T-helper 17 cell (primary cell): Measurements from ENCODE around the gene AFTPH. TPM values are rescaled to one million over a fixed set of nuclear protein-coding genes. Genes with fewer than 3 reads are reported as not detected.

Experiments
- ATAC-seq: fragments of 150-1000 bp; cut with Tn5 transposase; 2 replicates; pipeline ENCODE4 v1.10.0; 2021; ENCODE audit warnings: mild to moderate bottlenecking, moderate library complexity
- DNase-seq, 3 donors: peaks; one replicate each; pipeline versions ENCODE4 v3.0.0 to v3.0.0-alpha.2; 2020 to 2021
- H3K9me3 ChIP-seq: one replicate; pipeline ENCODE4 v1.7.0; 2013; ENCODE audit warnings: low read length, mild to moderate bottlenecking; ENCODE audit not compliant: control insufficient read depth, poor library complexity, severe bottlenecking
- H3K27ac Mint-ChIP-seq: one replicate; pipeline ENCODE4 v1.8.0; 2022; ENCODE audit warnings: mild to moderate bottlenecking, moderate library complexity, mixed read lengths
- H3K27me3 Mint-ChIP-seq: one replicate; pipeline ENCODE4 v1.8.0; 2022; ENCODE audit warnings: mixed read lengths
- H3K36me3 Mint-ChIP-seq: one replicate; pipeline ENCODE4 v1.8.0; 2022; ENCODE audit warnings: low read depth, mixed read lengths
- H3K4me1 Mint-ChIP-seq: one replicate; pipeline ENCODE4 v1.8.0; 2022; ENCODE audit warnings: mild to moderate bottlenecking, mixed read lengths
- H3K4me3 Mint-ChIP-seq: one replicate; pipeline ENCODE4 v1.8.0; 2022; ENCODE audit warnings: mild to moderate bottlenecking, moderate library complexity, mixed read lengths
- total RNA-seq, 4 donors: library from RNA in 2 of 4; stranded (reverse) in 2 of 4; gene quantifications; one replicate each; pipeline ENCODE4 v1.2.3 and lab custom pipeline; 2022 to 2026

AFTPH gene
- total RNA-seq, 2 donors from 2014 or later = 33.2 to 34.8 TPM

DNA sequence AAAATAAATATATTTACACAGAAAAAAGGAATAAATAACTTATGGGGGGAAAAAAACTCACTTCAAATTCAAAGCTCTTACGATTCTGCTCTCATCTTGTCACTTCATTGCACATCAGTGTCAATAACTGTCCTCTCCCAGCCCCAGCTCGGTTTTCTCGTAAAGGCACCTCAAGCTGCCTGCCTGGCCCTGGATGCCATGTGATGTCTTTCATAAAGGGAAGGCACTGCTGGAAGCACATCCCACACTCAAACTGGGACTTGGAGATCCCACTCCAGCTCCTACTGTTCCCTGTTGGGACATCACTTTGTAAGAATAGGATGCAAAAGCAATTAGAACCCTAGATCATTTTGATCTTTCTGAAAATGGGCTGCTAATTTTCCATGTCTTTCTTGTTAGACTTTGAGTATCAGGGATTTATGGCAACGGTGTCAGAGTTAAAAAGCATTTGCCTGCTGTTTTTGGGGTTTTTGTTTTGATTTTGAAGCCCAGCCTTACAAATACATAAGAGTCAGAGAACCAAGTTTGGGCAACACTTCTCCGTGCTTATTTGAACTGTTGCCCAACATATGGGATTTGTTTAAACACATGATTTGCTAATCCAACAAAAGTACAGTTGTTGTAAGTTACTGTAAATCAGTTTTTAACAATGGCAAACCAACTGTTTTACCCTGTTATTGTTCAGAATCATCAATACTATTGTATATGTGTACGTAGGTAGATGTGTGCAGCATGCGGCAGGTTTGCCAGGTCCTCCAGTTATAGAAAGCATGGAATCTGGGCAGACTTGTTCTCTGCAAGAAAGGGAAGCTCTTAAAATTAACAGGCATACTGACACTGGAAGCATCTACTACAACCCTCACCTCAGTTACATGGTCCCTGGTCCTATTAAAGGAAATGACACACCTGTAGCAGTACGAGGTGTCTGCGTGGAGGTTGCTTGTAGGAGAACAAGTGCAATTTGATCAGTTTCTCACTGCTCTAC lies 109.0 kb downstream of the AFTPH start:
- DNase-seq = no peak
- Mint-ChIP-seq H3K27ac (peak overlapping the region; percentile 14), H3K4me1 (peaks cover 35% of the 10 kb centered on the region), H3K36me3 (peaks cover 14% of the 10 kb centered on the region), H3K27me3 (no peaks in the 10 kb centered on the region), H3K4me3 (no peak overlapping the region)
- no peak for ATAC-seq
- H3K9me3 ChIP-seq = no peaks in the 10 kb centered on the region

DNA sequence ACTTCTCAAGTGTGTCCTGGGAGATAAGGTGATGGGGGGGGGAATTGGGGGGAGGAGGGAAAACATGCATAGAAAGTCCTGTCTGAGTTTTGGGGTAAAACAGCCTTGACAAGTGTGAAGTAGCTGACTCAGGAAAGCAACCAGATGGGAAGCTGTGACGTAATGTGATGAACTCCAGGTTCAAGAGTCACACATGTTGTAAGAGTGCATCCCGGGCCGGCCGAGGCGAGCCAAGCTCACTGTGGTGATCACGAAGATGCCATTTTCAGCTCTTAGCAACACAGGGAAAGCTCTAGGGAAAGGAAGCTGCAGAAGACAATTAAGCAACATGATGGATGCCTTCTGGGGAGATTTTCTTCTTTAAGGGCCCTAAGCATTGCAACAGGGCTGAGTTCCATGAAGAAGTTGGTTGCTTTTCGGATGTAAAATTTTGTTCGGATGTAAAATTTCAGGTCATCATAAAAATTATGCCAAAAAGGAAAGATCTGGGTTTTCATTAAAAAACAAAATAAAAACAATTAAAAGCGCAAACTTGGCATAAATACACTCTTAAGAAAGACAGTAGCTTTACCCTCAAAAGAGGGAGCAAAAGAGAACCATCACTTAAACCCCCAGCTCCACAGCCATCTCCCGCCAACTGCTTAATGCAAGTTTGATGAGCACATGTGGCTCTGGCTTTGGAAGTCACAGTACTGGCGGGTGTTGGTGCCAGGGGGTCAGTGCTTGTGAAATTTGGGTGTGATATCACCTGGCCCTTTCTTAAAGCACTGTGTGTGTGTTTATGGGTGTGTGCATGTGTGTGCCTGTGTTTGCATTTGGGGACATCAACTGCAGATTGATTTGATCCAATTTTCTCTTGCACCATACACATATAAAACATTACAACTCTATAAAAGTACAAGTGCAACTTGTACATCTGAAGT lies 110.5 kb downstream of the AFTPH start:
- peaks cover 38% of the 10 kb centered on the region for H3K4me1 Mint-ChIP-seq
- no peaks in the 10 kb centered on the region for H3K9me3 ChIP-seq
- H3K4me3 Mint-ChIP-seq = no peak overlapping the region
- DNase-seq (no peak), ATAC-seq (no peak)
- H3K27ac Mint-ChIP-seq = no peak overlapping the region
- H3K27me3 Mint-ChIP-seq = no peaks in the 10 kb centered on the region
- peaks cover 14% of the 10 kb centered on the region for H3K36me3 Mint-ChIP-seq

DNA sequence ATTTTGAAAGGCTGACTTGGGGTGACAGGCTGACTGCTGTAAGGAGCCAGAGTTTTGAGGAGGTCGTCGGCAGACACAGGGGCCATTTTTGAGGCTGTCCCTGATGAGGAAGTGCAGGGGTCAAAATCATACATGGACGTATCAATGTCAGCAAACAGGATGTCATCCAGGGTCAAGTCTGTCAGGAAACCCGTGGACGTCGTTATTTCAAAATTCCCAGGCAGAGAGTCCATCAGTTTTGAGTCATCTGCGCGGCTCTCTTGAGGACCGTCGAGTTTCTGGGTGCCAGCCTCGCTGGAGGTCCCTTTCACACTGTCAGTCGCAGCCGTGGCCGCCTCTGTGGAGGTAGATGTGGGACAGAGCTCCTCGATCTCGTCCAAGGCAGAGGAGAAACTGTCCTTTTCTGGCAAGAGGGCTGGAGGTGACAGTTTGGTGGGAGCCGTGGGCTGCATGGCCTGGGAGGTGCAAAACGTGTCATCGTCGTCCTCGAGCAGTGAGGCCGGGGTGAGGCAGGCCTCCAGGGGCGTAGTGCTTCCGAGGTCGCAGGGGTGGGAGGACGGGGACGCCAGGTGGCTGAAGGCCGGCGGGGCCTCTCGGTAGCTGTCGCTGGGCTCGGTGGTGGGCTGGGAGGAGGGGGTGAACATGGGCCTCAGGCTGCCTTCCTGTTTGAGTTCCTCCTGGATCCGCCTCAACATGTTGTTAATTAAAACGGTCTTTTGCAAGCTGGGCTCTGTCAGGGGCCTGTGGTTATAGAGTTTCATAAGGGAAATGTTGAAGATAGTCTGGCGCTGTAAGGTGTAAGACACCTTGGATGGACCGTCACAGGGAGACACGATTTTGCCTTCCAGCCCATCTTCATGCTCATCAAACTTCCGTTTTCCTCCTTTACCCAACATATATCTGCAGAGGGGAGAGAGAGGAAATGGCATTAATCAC lies 112.1 kb downstream of the AFTPH start:
- Mint-ChIP-seq H3K27ac (peak overlapping the region; percentile 32), H3K4me1 (peaks cover 30% of the 10 kb centered on the region)

DNA sequence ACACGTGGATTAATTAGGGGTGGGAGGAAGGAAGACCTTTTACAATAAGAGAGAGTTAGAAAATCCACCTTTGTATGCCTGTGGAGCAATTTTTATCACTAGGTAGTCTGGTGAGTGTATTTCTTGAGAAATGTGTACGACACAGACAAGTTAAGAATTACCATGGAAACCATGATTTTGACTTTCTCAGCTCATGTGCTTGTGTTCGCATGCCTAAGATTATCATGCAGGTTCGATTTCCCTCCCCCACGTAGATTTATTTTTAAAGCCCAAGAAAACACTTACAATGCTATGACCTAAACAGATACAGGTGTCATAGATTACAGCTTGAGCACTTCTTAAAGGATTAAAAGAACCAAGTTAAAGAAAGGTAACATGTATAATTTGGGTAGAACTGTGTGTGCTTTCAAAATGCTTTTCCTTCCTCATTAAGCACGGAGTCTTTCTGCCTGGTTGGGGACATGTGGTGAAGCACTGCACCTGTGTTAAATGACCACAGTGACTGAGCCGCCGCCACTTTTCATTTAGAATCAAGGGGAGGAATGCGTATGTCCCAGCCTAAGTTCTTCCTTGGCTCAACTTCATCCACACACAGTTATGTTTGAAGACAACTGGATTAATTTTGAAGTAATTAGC lies 113.0 kb downstream of the AFTPH start:
- peaks cover 8% of the 10 kb centered on the region for H3K36me3 Mint-ChIP-seq
- peak overlapping the region; percentile 71 for H3K4me3 Mint-ChIP-seq
- peak overlapping the region; percentile 79 for H3K27ac Mint-ChIP-seq
- peaks cover 34% of the 10 kb centered on the region for H3K4me1 Mint-ChIP-seq
- DNase-seq (no peak), ATAC-seq (peak; percentile 68)
- H3K9me3 ChIP-seq = no peaks in the 10 kb centered on the region
- H3K27me3 Mint-ChIP-seq = no peaks in the 10 kb centered on the region

More for the DNA sequence above, 112.1 kb downstream of the AFTPH start:
- H3K4me3 Mint-ChIP-seq = peak overlapping the region; percentile 71
- DNase-seq = no peak
- ATAC-seq = peak; percentile 52
- peaks cover 8% of the 10 kb centered on the region for H3K36me3 Mint-ChIP-seq
- H3K9me3 ChIP-seq = no peaks in the 10 kb centered on the region
- H3K27me3 Mint-ChIP-seq = no peaks in the 10 kb centered on the region

DNA sequence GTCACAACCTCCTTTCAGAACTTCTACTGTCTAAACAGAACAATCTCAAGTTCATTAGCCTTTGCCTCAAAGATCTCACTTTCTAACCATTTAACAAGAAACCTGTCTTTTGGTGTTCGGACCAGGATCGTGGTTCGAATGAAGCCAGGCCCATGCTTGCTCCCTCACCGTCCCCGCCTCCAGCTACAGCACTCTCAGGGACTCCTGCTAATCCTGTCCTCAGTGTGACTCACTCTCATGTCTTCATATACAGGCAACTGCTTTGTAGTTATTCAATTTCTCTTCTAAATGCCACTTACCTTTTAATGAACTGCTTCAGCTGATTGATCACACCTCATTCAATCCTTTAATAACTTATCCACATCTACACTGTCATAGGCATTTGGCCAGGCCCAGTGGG lies 113.8 kb downstream of the AFTPH start:
- peaks cover 6% of the 10 kb centered on the region for H3K36me3 Mint-ChIP-seq
- ATAC-seq (no peak), DNase-seq (no peak)
- no peak overlapping the region for H3K4me3 Mint-ChIP-seq
- H3K27ac Mint-ChIP-seq = peak overlapping the region; percentile 79
- no peaks in the 10 kb centered on the region for H3K9me3 ChIP-seq
- H3K4me1 Mint-ChIP-seq = peaks cover 32% of the 10 kb centered on the region
- no peaks in the 10 kb centered on the region for H3K27me3 Mint-ChIP-seq

DNA sequence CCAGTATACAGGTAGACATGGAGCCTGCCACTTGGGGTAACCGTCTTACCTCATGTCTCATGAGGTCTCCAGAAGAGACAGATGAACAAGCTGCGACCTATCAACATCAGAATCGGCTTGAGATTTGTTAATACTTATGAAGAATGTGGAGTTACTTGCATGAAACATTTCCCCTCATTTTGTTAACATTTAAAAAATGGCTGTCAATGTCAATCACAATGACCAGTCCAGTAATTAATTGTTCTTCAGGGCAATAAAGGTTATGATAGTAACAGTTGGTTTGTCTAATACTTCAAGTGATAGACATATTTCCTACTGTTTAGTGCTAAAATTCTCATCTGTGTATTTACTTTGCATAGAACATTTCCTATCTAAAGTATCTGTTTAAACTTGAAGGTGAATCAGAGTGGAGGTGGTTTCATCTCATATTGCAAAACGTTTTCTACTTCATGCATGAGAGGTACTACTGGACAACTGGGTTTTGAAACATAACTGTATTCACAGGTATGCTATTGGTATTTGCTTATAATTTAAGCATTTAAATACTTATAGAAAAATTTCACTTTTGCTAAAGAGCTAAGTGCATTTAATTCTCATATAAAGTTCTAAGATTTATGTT lies 114.5 kb downstream of the AFTPH start:
- H3K9me3 ChIP-seq = no peaks in the 10 kb centered on the region
- Mint-ChIP-seq H3K27me3 (no peaks in the 10 kb centered on the region), H3K27ac (peak overlapping the region; percentile 79), H3K4me3 (no peak overlapping the region), H3K4me1 (peaks cover 31% of the 10 kb centered on the region), H3K36me3 (peaks cover 5% of the 10 kb centered on the region)
- ATAC-seq = no peak
- no peak for DNase-seq

DNA sequence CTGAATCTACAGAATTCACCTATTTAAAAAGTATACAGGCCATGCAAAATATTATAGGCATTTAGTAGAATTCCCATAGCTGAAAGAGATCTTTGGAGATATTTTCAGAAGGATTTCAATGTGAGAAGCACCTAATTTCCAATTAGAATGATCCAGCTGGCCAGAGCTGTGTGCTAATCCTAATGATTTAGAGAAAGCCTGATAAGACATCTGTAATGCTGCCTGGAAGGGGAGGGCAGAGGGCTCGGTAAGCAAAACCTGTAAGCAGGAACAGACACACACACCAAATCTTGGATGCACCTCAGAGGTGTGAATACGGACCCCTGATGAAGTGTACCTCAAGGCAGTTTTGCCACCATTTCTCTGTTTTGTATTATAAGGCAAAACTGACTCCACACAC lies 115.6 kb downstream of the AFTPH start:
- Mint-ChIP-seq H3K4me3 (no peak overlapping the region), H3K4me1 (peaks cover 35% of the 10 kb centered on the region)

DNA sequence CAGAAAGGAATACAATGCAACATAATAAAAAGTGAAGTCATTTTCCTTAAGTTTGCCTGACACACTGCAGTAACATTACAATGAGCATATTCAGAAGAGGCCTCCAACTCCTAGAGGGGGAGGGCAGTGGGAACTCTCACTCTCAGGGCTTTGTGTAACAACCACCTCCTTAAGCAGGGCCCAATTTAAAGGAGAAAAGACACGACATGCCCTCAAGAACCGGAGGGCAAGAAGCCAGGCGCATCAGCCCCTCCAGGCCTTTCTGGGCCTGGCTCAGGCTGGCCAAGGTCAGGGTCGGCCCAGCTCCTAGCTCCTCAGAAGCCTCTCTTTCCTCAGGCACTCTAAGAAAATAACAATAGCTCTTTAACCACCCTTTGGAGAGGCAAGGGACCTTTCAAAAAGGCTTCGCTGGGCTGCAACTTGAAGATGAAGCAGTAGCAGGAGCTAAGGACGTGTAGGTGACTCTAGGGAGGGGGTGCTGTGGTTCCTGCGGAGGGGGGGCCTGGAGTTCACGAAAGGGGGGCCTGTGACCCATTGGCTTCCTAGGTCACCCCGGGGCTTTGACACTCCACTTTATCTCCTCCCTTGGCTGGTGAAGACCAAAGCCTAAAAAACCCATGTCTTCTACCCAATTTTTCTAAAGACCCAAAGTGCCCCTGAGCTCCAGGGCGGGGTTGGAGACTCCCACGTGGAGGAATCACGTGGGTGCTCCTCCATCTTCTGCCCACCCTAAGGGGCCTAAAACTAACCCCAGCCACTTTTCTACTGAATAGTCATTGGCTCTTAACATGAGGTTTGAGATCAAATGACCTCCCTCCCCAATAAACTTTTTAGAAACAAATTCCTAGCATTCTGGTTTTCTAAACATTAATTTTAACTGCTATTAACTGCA lies 116.3 kb downstream of the AFTPH start:
- H3K4me3 Mint-ChIP-seq = no peak overlapping the region
- H3K4me1 Mint-ChIP-seq = peaks cover 40% of the 10 kb centered on the region

More for the DNA sequence above, 115.6 kb downstream of the AFTPH start:
- ATAC-seq = no peak
- no peaks in the 10 kb centered on the region for H3K9me3 ChIP-seq
- H3K36me3 Mint-ChIP-seq = peaks cover 5% of the 10 kb centered on the region
- DNase-seq = no peak
- no peak overlapping the region for H3K27ac Mint-ChIP-seq
- H3K27me3 Mint-ChIP-seq = no peaks in the 10 kb centered on the region

DNA sequence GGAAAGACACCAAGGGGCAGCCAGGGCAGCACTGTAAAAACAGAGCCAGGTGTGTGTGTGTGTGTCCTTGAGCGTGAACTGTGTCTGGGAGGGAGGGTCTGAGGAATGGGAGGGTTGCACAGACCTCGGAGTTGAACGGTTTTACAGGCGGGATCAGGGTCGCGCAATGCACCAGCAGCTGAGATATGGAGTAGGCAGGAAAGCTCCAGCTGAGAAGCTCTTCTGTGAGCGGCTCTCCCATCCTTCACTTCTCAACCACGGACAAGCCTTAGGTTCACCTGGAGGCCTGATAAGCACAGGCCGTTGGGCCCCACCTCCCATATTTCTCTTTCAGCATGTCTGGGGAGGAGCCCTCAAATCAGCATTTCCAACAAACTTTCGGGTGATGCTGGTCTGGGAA lies 117.5 kb downstream of the AFTPH start:
- no peaks in the 10 kb centered on the region for H3K9me3 ChIP-seq
- Mint-ChIP-seq H3K27me3 (no peaks in the 10 kb centered on the region), H3K36me3 (no peaks in the 10 kb centered on the region), H3K27ac (peak overlapping the region; percentile 3), H3K4me3 (no peak overlapping the region), H3K4me1 (peaks cover 35% of the 10 kb centered on the region)
- ATAC-seq = no peak
- DNase-seq = no peak

More for the DNA sequence above, 116.3 kb downstream of the AFTPH start:
- Mint-ChIP-seq H3K27ac (no peak overlapping the region), H3K36me3 (peaks cover 5% of the 10 kb centered on the region), H3K27me3 (no peaks in the 10 kb centered on the region)
- ATAC-seq = no peak
- no peak for DNase-seq
- H3K9me3 ChIP-seq = no peaks in the 10 kb centered on the region
